H1 (cell line): ENCODE data around the gene PRDM5. TPM values are rescaled to one million over a fixed set of nuclear protein-coding genes. Genes with fewer than 3 reads are reported as not detected.

Experiments used
- CTCF ChIA-PET: fragments of 300-600 bp; sonication (Branson Sonifier 250); formaldehyde crosslinking; loops from one replicate; lab custom pipeline; 2021; ENCODE audit not compliant: partially characterized antibody; lab: Charles Lee
- POLR2A ChIA-PET: fragments of 300-600 bp; sonication (Branson Sonifier 250); formaldehyde crosslinking; loops from one replicate; lab custom pipeline; 2021; ENCODE audit warnings: inconsistent platforms; ENCODE audit not compliant: partially characterized antibody; lab: Charles Lee
- DNase-seq, 2 experiments: peaks; one replicate each; pipeline versions ENCODE4 v3.0.0 to v3.0.0-alpha.2; 2010 to 2022; ENCODE audit warnings: low spot score in 2 of 2, low read depth in 1 of 2, mixed read lengths in 1 of 2
- FAIRE-seq: peaks from 2 replicates; lab custom pipeline; 2011; peaks lifted over from hg19 to GRCh38; lab: Jason Lieb, UNC
- H2AFZ ChIP-seq: 2 replicates; pipeline ENCODE4 v1.8.1; 2012; ENCODE audit warnings: low read length, inconsistent platforms
- H2AK5ac ChIP-seq: 2 replicates; pipeline ENCODE4 v1.6.1; 2013; ENCODE audit warnings: low read depth, low read length
- H2BK120ac ChIP-seq: replicated peaks from 2 replicates; pipeline ENCODE3; 2013; ENCODE audit warnings: low read depth, low read length, inconsistent platforms
- H2BK12ac ChIP-seq: 2 replicates; pipeline ENCODE4 v1.6.1; 2013; ENCODE audit warnings: low read depth, low read length
- H2BK15ac ChIP-seq: 2 replicates; pipeline ENCODE4 v1.6.1; 2013; ENCODE audit warnings: low read length
- H2BK20ac ChIP-seq: 2 replicates; pipeline ENCODE4 v1.6.1; 2013; ENCODE audit warnings: low read length
- H2BK5ac ChIP-seq: 2 replicates; pipeline ENCODE4 v1.6.1; 2013; ENCODE audit warnings: low read depth, low read length
- H3K14ac ChIP-seq: 2 replicates; pipeline ENCODE4 v1.6.1; 2013; ENCODE audit warnings: inconsistent platforms; ENCODE audit not compliant: insufficient read length
- H3K18ac ChIP-seq: 2 replicates; pipeline ENCODE4 v1.6.1; 2013; ENCODE audit warnings: low read length; ENCODE audit errors: extremely low read depth
- H3K23ac ChIP-seq: 2 replicates; pipeline ENCODE4 v1.6.1; 2013; ENCODE audit warnings: inconsistent platforms; ENCODE audit not compliant: insufficient read length
- H3K23me2 ChIP-seq: 2 replicates; pipeline ENCODE4 v1.6.1; 2013; ENCODE audit warnings: low read depth, low read length
- H3K27ac ChIP-seq: 2 replicates; pipeline ENCODE4 v1.6.1; 2011; ENCODE audit warnings: low read depth, low read length, inconsistent platforms
- H3K27me3 ChIP-seq, 4 experiments: replicated peaks in 1 of 4; 1 replicate in 1 of 4; 2 replicates in 3 of 4; pipeline versions ENCODE4 v1.6.1 to v1.8.1; 2011 to 2013; ENCODE audit warnings: low read length in 3 of 4, mild to moderate bottlenecking in 3 of 4, inconsistent platforms in 2 of 4, mixed read lengths in 2 of 4, moderate library complexity in 1 of 4; ENCODE audit not compliant: control insufficient read depth in 3 of 4, insufficient read depth in 3 of 4; ENCODE audit errors: extremely low read depth in 1 of 4
- H3K36me3 ChIP-seq, 4 experiments: 2 replicates each; pipeline versions ENCODE4 v1.6.1 to v1.8.1; 2011 to 2013; ENCODE audit warnings: mild to moderate bottlenecking in 4 of 4, low read length in 3 of 4, moderate library complexity in 2 of 4, control low read depth in 1 of 4, inconsistent platforms in 1 of 4; ENCODE audit not compliant: insufficient read depth in 4 of 4, control insufficient read depth in 2 of 4
- H3K4ac ChIP-seq: replicated peaks from 2 replicates; pipeline ENCODE3; 2013; ENCODE audit warnings: low read length, low read depth, mixed read lengths, inconsistent platforms; ENCODE audit not compliant: insufficient read length
- H3K4me1 ChIP-seq, 4 experiments: replicated peaks in 1 of 4; 1 replicate in 1 of 4; 2 replicates in 3 of 4; pipeline versions ENCODE4 v1.6.1 to v1.8.1; 2011 to 2013; ENCODE audit warnings: low read length in 3 of 4, inconsistent platforms in 2 of 4, mixed read lengths in 1 of 4; ENCODE audit not compliant: insufficient read depth in 4 of 4, control insufficient read depth in 3 of 4
- H3K4me2 ChIP-seq, 2 experiments: 2 replicates each; pipeline versions ENCODE4 v1.6.1 to v1.8.1; 2011 to 2013; ENCODE audit warnings: low read depth in 2 of 2, low read length in 2 of 2, control low read depth in 1 of 2, inconsistent platforms in 1 of 2, mild to moderate bottlenecking in 1 of 2; ENCODE audit not compliant: insufficient read depth in 1 of 2
- H3K4me3 ChIP-seq, 4 experiments: fragments of 200-600, 300-600 bp in 1 of 4; sonication (generic), shearing (Covaris generic), sonication (Bioruptor Twin) in 1 of 4; 2 replicates each; pipeline versions ENCODE4 v1.5.1 to v1.8.1; 2011 to 2016; ENCODE audit warnings: low read length in 4 of 4, low read depth in 3 of 4, control low read depth in 2 of 4, inconsistent platforms in 2 of 4, mild to moderate bottlenecking in 2 of 4, mixed read lengths in 1 of 4, moderate library complexity in 1 of 4; ENCODE audit not compliant: insufficient read depth in 2 of 4; ENCODE audit errors: extremely low read depth in 1 of 4
- H3K56ac ChIP-seq: replicated peaks from 2 replicates; pipeline ENCODE3; 2013; ENCODE audit warnings: low read depth, mild to moderate bottlenecking, mixed read lengths, low read length, inconsistent platforms; ENCODE audit not compliant: insufficient read length
- H3K79me1 ChIP-seq: 2 replicates; pipeline ENCODE4 v1.6.1; 2013; ENCODE audit warnings: low read depth, low read length, control low read depth
- H3K79me2 ChIP-seq, 2 experiments: 2 replicates each; pipeline versions ENCODE4 v1.6.1 to v1.8.1; 2012 to 2013; ENCODE audit warnings: low read length in 2 of 2, mild to moderate bottlenecking in 2 of 2, inconsistent platforms in 1 of 2; ENCODE audit not compliant: insufficient read depth in 2 of 2, control insufficient read depth in 1 of 2
- H3K9ac ChIP-seq, 4 experiments: replicated peaks in 1 of 4; 1 replicate in 1 of 4; 2 replicates in 3 of 4; pipeline versions ENCODE4 v1.6.1 to v1.8.1; 2011 to 2013; ENCODE audit warnings: low read depth in 3 of 4, low read length in 3 of 4, control low read depth in 2 of 4, mild to moderate bottlenecking in 2 of 4, moderate library complexity in 2 of 4, inconsistent platforms in 1 of 4; ENCODE audit errors: extremely low read depth in 1 of 4
- H3K9me3 ChIP-seq, 2 experiments: 2 replicates each; pipeline versions ENCODE4 v1.6.1 to v1.8.1; 2012 to 2013; ENCODE audit warnings: mild to moderate bottlenecking in 2 of 2, moderate library complexity in 2 of 2, control low read depth in 1 of 2, inconsistent platforms in 1 of 2, low read depth in 1 of 2, low read length in 1 of 2, mixed read lengths in 1 of 2; ENCODE audit not compliant: insufficient read depth in 2 of 2
- H4K20me1 ChIP-seq, 2 experiments: replicated peaks in 1 of 2; 2 replicates each; pipeline versions ENCODE3 to v1.8.1; 2011 to 2013; ENCODE audit warnings: inconsistent platforms in 2 of 2, low read length in 2 of 2, mild to moderate bottlenecking in 1 of 2; ENCODE audit not compliant: insufficient read depth in 2 of 2, control insufficient read depth in 1 of 2
- H4K5ac ChIP-seq: 2 replicates; pipeline ENCODE4 v1.6.1; 2013; ENCODE audit warnings: low read length, low read depth, mixed read lengths, inconsistent platforms; ENCODE audit not compliant: insufficient read length
- H4K8ac ChIP-seq: 2 replicates; pipeline ENCODE4 v1.8.0; 2013; ENCODE audit warnings: mild to moderate bottlenecking, moderate library complexity, low read length, inconsistent platforms; ENCODE audit not compliant: insufficient read depth; ENCODE audit errors: extremely low read depth
- H4K91ac ChIP-seq: replicated peaks from 2 replicates; pipeline ENCODE3; 2013; ENCODE audit warnings: low read length, mixed read lengths, inconsistent platforms; ENCODE audit not compliant: insufficient read length
- ATF3 ChIP-seq: IDR thresholded peaks from 2 replicates; pipeline ENCODE4 v1.6.1; 2011; ENCODE audit warnings: low read depth, mild to moderate bottlenecking, low read length; ENCODE audit not compliant: insufficient read depth
- BCL11A ChIP-seq, 2 experiments: IDR thresholded peaks; one replicate each; pipeline ENCODE4 v1.6.1; 2011; ENCODE audit warnings: low read depth in 2 of 2, low read length in 2 of 2, mild to moderate bottlenecking in 2 of 2
- BRCA1 ChIP-seq: IDR thresholded peaks from 2 replicates; pipeline ENCODE4 v1.6.1; 2012; ENCODE audit warnings: low read depth, low read length, improper control_type of control experiment
- CEBPB ChIP-seq: IDR thresholded peaks from 2 replicates; pipeline ENCODE4 v1.6.1; 2012; ENCODE audit warnings: low read depth, low read length
- CHD1 ChIP-seq: IDR thresholded peaks from 2 replicates; pipeline ENCODE4 v1.6.1; 2012; ENCODE audit warnings: low read depth, low read length, improper control_type of control experiment
- RAD21 ChIP-seq, 2 experiments: IDR thresholded peaks in 1 of 2; conservative IDR thresholded peaks in 1 of 2; 2 replicates each; pipeline ENCODE4 v1.6.1; 2011; ENCODE audit warnings: low read depth in 2 of 2, low read length in 2 of 2, improper control_type of control experiment in 1 of 2, inconsistent platforms in 1 of 2, mild to moderate bottlenecking in 1 of 2, moderate library complexity in 1 of 2
- RNF2 ChIP-seq: fragments of 200-900, 300-1000 bp; sonication (generic); IDR thresholded peaks from 2 replicates; pipeline ENCODE4 v1.7.1; 2016; ENCODE audit warnings: borderline replicate concordance, low read depth, mild to moderate bottlenecking, antibody characterized with exemption, low read length; ENCODE audit not compliant: poor library complexity, severe bottlenecking; ENCODE audit errors: missing control alignments
- SP2 ChIP-seq: IDR thresholded peaks from 2 replicates; pipeline ENCODE4 v1.6.1; 2012; ENCODE audit warnings: mild to moderate bottlenecking, low read length, inconsistent platforms
- SP4 ChIP-seq: IDR thresholded peaks from 2 replicates; pipeline ENCODE4 v1.6.1; 2012; ENCODE audit warnings: low read length, inconsistent platforms
- TAF1 ChIP-seq: IDR thresholded peaks from 2 replicates; pipeline ENCODE4 v1.6.1; 2011; ENCODE audit warnings: mild to moderate bottlenecking, low read depth, low read length
- TEAD4 ChIP-seq: IDR thresholded peaks from 2 replicates; pipeline ENCODE4 v1.6.1; 2012; ENCODE audit warnings: low read depth, low read length, inconsistent platforms, mixed read lengths
- WGBS, 2 experiments: shearing (Covaris generic) in 1 of 2; methylation state at CpG; one replicate each; pipeline versions ENCODE4 v1.1.6 to v1.1.7; 2013 to 2015; ENCODE audit warnings: low lambda C conversion rate in 2 of 2, mixed read lengths in 2 of 2, inconsistent platforms in 1 of 2, low coverage in 1 of 2, missing lambda C conversion rate in 1 of 2; ENCODE audit not compliant: insufficient replicate concordance in 2 of 2, insufficient coverage in 1 of 2, insufficient read length in 1 of 2; ENCODE audit errors: extremely low coverage in 1 of 2, missing lambda C conversion rate in 1 of 2; 5-methylcytosine and 5-hydroxymethylcytosine counted together
- polyA plus RNA-seq, 7 experiments: library from polyadenylated mRNA; depleted of rRNA in 3 of 7; stranded (reverse) in 5 of 7; unstranded in 2 of 7; fragments of >200 nt in 5 of 7; fragments of 200-250 nt in 2 of 7; gene quantifications; 1 replicate in 5 of 7; 2 replicates in 1 of 7; 4 replicates in 1 of 7; pipeline versions ENCODE4 v1.2.1 to v1.2.3, GENCODE V29; 2011 to 2013; ENCODE audit warnings: missing spikeins in 2 of 7, mixed read lengths in 2 of 7
- total RNA-seq: library from RNA; stranded (reverse); fragmentation: NEBNext Ultra II Directional; extraction: Animal tissue kit (Norgen Biotek cat#: 25700); gene quantifications from 2 replicates; pipeline ENCODE4 v1.2.1, GENCODE V29; 2021

The PRDM5 gene
- total and polyA plus RNA-seq, 2 of the 8 experiments (the other 6 are each of a cell fraction or from before 2014, with no cell fraction given) = 8.2 to 23.4 TPM

DNA sequence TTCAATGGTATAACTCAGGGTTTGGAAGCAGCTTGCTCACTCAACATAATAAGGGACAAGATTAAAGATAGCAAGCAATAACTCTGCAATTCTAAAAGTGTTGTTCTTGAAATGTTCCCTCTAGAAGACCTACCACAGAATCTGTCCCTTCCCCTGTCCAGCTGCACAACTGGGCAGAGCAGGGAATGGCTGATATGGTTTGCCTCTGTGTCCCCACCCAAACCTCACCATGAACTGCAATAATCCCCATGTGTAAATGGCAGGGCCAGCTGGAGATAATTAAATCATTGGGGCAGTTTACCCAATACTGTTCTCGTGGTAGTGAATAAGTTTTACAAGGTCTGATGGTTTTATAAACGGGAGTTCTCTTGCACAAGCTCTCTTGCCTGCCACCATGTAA lies 19.1 kb downstream of the PRDM5 start:
- WGBS, 2 experiments = 79% methylated on average over 2 of the region's 2 CpGs; no CpG with 5 or more reads in 1 of the 2 experiments
- H4K91ac ChIP-seq = no peak overlapping the region
- no peaks in the 10 kb centered on the region; the same call in 1 of the 2 replicates for H3K79me1 ChIP-seq
- no peak overlapping the region for H3K4ac ChIP-seq
- no peak overlapping the region for H3K56ac ChIP-seq
- H3K18ac ChIP-seq = no peak overlapping the region
- no peak overlapping the region for H3K23ac ChIP-seq
- H3K27ac ChIP-seq = no peak overlapping the region
- H4K5ac ChIP-seq = no peak overlapping the region
- FAIRE-seq = no peak
- H2AK5ac ChIP-seq = no peak overlapping the region
- H3K9me3 ChIP-seq = no peaks in the 10 kb centered on the region
- H3K9ac ChIP-seq = no peak overlapping the region
- POLR2A ChIA-PET = no interaction called here
- H3K4me2 ChIP-seq = no peak overlapping the region
- H3K36me3 ChIP-seq = peaks cover 0 to 12% (median 5%) of the 10 kb centered on the region in 4 experiments; a peak in 5 of 8 replicates
- no peak overlapping the region for H2BK120ac ChIP-seq
- no peak overlapping the region for H2BK20ac ChIP-seq
- H3K4me1 ChIP-seq = no peaks in the 10 kb centered on the region
- no peak overlapping the region for H2BK15ac ChIP-seq
- no peak overlapping the region for H4K8ac ChIP-seq
- no peak for DNase-seq
- no peak overlapping the region for H2AFZ ChIP-seq
- no peak overlapping the region for H2BK5ac ChIP-seq
- CTCF ChIA-PET = interaction anchor here (0.9 kb wide), 1 partner anchor 33 kb away, joined by 3 read pairs; no protein-coding TSS in a partner anchor
- H2BK12ac ChIP-seq = no peak overlapping the region
- no peaks in the 10 kb centered on the region for H4K20me1 ChIP-seq
- TF ChIP-seq SP2 (no peak), TEAD4 (no peak), BRCA1 (no peak), TAF1 (no peak), CEBPB (no peak), SP4 (no peak), BCL11A (IDR thresholded peaks at IDR 0.05; ENCODE audit: low read depth in 2 of 2, low read length in 2 of 2) (no peak), RAD21 (IDR thresholded peaks at IDR 0.05 in 1 of 2, conservative IDR thresholded peaks at IDR 0.05 in 1 of 2; ENCODE audit: low read depth in 2 of 2, low read length in 2 of 2) (no peak), CHD1 (no peak), RNF2 (no peak), ATF3 (no peak)
- no peaks in the 10 kb centered on the region for H3K27me3 ChIP-seq
- H3K23me2 ChIP-seq = no peaks in the 10 kb centered on the region
- no peak overlapping the region for H3K14ac ChIP-seq
- no peak overlapping the region for H3K4me3 ChIP-seq
- peaks cover 0 to 11% of the 10 kb centered on the region in 2 experiments; a peak in 2 of 4 replicates for H3K79me2 ChIP-seq
